A204.1 (cell line): Measurements from ENCODE around the gene GHRHR.

Source experiments
- FAIRE-seq: peaks from 2 replicates; lab custom pipeline; 2012; peaks lifted over from hg19 to GRCh38; lab: Jason Lieb, UNC

Gene GHRHR

DNA sequence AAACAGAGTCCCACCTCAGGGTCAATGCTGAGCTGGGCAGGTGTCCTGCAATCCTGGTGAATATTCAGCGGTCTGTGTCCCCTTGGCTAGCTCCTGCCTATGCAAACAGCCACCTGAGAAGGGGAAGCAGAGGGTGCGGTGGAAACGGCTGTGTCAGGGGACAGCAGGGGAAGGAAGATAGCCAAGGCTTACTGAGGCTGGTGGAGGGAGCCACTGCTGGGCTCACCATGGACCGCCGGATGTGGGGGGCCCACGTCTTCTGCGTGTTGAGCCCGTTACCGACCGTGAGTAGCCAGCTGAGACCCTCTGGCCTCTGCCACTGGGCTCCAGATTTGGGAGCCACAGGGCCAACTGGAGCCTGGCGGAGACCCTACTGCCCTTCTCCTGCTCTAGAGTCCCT lies at the start of gene GHRHR:
Gene GHRHR (plus strand): TSS at position 112 of the 400 bp plus-strand sequence. CDS start 116 bp downstream, at position 228.
- FAIRE-seq, result no peak

DNA sequence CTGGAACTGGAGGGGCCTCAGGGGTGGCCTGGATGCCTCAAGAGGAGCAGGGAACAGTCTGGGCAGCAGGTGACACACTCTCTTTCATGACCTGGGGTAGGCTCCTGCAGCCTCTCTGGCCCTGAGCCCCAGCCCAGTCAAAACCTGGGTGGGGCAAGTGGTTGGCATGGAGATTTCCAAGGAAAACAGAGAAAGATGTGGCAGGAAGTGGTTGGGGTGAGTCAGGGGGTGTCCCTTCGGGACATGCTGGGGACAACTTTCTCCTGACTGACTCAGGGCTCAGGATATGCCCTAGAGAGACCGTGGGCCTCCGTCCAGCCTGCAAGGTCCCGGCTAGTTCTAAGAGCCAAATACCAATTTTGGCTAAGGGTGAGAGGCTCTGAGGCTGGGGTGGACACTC lies 49.2 kb upstream of the GHRHR start:
- no peak for FAIRE-seq

DNA sequence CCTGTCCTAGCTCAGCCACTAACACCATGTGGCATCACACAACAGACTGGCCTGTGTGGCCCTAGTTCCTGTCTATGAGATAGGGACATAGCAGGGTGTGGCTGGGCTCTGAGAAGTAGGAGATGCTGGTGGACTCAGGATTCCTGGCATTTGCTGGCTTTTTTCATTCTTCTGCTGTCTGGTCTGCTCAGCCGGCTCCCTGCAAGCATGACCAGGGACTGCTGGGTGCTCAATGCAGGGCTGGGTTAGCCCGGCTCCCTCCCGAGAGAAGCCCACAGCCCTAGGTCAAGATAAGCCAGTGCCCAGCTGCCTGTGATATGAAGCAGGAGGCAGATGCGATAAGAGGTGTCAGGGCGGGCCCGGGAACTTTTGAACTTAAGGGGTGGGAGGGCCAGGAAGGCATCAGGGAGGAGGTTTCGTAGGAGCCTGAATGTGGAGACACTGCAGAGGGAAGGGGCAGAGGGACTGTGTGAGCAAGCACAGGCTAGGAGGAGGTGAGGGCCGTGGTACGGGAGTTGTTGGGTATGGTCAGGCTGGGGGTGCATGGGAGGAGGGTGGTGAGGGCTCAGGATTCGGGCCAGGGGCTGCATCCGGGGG lies 48.6 kb upstream of the GHRHR start:
- no peak for FAIRE-seq

DNA sequence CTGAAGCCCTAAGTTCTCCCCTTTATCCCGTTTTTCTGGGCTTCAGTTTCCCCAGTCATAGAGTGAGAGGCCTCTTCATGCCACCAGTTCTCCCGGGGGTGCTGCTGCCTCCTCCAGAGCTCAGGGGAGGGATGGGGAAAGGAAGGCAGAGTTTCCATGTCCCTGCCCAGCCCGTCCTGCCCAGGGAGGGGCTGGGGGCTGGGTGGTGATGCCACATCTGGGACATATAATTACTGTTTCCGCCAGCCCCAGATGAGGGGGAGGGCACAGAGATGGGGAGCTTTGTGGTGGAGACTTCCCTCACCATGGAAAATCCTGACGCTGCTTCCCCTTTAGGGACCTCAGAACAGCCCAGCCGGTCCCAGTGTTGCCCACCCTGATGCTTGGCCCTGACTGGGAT lies 48.0 kb upstream of the GHRHR start:
- FAIRE-seq, result no peak

DNA sequence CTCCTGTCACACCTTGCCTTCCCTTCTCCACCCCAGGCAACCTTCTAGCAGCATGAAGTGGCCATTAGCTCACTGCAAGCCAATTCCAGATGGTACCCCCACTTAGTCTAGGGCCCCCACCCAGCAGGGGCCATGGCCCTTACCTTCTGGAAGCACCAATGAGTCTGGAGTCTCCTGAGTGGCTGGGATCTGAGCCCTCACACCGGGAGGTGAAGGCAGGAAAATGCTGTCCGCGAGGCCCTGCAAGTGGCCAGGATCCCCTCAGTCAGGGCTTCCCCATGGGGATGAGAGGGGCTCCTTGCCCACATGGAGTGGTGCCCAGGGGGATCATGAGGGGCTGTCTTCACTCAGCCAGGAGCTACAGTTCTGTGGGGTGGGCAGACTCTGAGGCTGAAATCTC lies 47.5 kb upstream of the GHRHR start:
- no peak for FAIRE-seq

DNA sequence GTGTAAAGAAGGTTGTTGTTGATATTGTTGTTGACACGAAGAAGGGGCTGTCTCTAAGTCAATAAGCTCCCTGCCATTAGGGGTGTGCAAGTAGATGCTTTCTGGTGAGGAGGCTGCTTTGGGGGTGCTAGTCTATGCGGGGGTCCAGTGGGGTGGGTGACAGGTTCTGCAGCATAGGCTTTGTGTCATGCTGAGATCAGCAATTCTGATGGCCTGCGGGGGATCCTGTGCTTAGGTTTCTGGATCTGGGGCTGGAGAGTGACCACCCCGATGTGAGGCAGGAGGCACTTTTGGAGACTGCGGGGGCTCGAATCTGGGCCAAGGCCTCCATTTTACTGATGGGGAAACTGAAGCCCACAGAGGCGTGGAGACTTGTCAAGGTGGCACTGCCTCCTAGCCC lies 47.0 kb upstream of the GHRHR start:
- FAIRE-seq, result no peak

DNA sequence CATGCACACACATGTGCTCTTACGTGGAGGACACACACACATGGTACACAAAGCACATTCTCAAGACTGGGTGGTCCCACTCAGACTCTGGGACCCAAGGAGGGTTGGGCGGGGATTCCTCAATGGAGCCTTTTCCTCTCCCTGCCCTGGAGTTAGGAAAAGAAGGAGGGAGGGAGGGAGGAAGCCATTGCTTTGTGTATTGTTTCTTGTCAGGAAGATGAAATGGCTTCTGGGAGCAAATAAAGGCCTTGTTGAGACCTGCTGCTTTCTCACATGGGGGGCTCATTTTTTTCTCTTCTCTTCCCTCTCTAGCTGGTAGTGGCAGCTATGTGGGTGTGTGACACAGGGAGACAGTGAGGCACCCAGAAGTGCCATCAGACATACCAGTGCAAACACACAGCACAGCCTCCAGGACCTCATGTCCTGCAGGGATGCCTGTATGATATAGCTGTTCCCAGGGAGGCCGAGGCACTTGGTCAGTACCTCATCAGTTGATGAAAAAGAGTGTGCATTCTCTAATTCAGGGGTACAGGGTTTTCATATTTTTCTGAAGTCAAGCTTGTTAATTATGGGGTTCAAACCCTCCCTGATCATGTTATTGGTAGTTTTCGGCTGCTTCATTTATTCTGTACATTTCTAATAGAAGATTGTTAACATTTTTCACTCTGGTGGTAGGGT lies 46.4 kb upstream of the GHRHR start:
- no peak for FAIRE-seq

DNA sequence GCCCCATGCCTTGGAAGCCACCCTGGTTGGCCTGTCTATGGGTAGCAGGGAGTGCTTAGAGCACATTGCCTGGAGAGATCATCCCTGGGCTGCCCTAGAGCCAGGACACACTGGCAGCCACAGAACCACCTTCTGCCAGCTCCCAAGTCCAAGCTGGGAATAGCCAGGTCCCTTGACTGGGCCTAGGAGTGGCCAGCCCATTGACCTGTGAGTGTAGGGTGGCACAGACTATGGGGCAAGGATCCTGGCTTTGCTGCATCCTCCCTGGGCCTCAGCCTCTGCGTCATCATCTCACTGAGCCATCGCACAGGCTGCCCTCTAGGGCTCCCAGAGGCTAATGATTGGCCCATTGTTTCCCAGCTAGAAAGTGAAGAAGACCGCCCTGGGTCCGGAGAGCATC lies 45.1 kb upstream of the GHRHR start:
- no peak for FAIRE-seq

DNA sequence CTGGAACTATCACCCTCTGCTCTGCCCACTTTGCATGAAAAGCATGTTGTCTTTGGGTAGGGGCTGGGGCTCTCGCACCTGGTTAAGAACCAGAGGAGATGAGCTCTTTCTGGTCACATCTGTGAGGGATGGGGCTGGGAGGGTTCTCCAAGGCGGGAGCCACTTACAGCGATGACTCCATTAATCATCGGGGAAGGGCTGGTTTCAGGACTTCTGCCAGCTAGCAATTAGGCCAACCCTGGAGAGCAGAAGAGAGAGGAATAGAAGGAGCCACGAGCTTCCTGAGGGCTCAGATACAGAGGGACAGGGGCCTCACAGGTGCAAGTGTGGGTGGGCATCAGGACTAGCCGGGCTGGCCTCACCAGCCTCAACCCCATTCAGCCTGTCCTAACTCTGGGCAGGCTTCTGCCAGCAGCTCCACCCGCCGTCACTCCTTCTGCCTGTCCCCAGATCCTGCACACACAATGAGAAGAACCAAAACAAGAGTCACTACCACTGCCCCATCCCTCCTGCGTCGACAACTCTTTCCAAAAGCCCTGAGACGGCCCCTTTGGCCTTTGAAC lies 43.7 kb upstream of the GHRHR start:
- no peak for FAIRE-seq

DNA sequence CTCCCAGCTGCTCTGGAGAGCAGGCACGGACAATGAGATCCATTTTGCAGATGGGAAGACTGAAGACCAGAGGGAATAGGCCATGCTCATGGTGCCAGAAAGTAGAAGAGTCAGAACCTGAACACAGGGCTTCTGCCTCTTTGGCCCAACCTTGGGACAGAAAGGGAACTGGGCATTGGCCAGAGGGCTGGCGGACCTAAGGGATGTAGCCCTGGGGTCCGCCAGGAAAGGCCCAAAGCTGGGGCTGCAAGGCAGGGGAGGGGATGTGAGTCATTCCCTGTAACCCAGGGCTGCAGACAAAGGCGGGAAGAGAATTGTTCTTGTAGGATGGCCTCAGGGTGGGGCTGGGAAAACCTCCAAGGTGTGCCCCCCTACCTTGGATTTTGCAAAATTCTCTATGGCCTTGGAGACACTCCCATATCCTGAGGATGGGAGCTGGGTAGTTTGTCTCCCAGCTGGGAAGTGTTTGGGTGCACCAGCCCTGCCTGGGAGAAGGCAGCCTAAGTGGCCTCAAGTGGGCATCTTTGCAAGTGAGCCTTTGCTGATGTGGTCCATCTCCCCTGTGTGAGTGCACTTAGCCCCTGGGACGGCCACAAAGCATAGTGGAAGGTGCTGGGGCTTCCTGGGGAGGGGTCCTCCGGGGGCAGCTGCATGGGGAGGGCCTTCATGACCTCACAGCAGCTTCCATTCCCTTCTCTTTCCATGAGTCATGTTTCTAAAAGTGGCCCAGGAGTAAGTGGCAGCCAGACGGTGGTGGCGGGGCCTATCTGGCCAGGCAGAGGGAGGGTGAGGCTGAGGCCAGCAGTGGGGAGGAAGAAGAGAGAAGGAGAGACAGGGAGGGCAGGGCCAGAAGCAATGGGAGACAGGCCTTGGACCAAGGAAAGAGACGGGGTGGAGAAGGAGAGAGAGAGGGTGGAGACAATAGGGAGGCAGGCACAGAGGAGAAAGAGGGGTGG lies 42.9 kb upstream of the GHRHR start:
- FAIRE-seq, result no peak

DNA sequence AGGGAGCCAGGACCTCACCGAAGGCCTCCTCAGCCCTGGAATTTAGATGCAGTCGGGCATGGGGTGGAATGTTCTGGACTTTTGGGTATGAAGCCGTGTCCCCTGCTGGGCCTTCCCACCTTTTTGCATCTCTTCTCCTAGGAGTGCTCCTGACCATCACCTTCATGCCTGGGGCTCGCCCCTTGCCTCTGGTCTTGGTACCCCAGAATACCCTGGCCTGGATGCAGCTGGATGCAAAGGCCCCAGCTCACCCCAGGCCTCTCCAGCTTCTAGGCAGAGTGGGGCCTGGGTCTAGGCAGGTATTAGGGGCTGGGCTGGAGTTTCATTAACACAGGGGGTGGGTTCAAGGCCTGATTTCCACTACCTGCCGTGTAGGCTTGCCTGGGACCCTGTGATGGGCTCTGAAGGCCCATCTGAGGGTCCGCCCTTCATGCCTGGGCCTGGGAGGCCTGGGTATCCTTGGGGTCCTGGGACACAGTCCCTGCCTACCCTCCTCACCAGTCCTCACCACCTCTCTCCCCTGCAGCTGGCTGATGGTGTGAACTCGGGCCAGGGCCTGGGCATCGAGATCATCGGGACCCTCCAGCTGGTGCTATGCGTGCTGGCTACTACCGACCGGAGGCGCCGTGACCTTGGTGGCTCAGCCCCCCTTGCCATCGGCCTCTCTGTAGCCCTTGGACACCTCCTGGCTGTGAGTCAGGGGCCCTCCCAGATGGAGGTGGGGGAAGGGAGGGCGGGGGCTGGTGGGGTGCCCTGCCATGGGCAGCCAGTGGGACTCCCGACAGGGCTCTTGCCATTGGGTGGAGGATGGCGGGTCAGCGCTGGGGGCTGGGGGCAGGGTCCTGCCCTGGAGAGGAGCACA lies 42.0 kb upstream of the GHRHR start:
- FAIRE-seq, result no peak

DNA sequence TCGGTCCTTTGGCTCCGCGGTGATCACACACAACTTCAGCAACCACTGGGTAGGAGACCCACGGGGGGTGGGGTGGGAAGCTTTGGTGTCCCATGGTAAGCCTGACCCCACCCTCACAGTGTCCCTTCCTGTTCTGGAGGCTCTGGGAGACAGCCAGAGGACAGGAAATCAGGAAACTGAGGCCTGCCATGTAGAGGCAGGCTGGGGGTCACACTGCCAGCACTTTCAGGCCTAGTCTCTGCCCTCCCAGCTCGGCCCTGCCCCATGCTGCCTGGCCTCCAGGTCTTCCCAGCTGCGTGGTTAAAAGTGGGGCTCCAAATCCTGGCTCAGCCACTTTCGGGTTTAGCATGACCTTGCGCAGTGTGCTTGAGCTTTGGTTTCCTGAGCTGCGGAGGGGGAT lies 41.2 kb upstream of the GHRHR start:
- no peak for FAIRE-seq

DNA sequence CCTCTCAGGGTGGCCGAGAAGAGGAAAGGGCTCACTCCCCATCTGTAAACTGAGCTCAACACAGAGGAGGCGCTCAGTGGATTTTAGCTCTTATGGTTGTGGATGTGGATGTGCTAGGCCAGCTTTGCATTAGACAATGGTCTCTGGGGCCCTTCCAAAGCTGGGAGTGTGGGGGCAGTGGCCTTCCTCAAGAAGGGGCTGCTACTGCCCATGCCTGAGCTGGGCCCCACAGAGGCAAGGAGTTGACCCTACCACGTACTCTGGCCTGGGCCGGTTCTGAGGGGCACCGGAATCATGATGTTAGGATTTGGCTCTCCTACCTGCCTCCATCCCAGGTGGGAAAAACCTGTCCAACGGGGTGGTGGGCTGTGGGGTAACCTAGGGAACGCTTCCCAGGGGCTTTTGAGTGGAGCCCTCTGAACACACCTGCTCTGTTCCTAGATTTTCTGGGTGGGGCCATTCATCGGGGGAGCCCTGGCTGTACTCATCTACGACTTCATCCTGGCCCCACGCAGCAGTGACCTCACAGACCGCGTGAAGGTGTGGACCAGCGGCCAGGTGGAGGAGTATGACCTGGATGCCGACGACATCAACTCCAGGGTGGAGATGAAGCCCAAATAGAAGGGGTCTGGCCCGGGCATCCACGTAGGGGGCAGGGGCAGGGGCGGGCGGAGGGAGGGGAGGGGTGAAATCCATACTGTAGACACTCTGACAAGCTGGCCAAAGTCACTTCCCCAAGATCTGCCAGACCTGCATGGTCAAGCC lies 40.6 kb upstream of the GHRHR start:
- no peak for FAIRE-seq

DNA sequence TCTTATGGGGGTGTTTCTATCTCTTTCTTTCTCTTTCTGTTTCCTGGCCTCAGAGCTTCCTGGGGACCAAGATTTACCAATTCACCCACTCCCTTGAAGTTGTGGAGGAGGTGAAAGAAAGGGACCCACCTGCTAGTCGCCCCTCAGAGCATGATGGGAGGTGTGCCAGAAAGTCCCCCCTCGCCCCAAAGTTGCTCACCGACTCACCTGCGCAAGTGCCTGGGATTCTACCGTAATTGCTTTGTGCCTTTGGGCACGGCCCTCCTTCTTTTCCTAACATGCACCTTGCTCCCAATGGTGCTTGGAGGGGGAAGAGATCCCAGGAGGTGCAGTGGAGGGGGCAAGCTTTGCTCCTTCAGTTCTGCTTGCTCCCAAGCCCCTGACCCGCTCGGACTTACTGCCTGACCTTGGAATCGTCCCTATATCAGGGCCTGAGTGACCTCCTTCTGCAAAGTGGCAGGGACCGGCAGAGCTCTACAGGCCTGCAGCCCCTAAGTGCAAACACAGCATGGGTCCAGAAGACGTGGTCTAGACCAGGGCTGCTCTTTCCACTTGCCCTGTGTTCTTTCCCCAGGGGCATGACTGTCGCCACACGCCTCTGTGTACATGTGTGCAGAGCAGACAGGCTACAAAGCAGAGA lies 39.9 kb upstream of the GHRHR start:
- FAIRE-seq, result no peak

DNA sequence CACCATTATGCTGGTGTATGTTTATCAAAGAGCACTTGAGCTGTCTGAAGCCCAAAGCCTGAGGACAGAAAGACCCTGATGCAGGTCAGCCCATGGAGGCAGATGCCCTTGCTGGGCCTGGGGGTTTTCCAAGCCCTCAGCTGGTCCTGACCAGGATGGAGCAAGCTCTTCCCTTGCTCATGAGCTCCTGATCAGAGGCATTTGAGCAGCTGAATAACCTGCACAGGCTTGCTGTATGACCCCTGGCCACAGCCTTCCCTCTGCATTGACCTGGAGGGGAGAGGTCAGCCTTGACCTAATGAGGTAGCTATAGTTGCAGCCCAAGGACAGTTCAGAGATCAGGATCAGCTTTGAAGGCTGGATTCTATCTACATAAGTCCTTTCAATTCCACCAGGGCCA lies 39.1 kb upstream of the GHRHR start:
- no peak for FAIRE-seq

DNA sequence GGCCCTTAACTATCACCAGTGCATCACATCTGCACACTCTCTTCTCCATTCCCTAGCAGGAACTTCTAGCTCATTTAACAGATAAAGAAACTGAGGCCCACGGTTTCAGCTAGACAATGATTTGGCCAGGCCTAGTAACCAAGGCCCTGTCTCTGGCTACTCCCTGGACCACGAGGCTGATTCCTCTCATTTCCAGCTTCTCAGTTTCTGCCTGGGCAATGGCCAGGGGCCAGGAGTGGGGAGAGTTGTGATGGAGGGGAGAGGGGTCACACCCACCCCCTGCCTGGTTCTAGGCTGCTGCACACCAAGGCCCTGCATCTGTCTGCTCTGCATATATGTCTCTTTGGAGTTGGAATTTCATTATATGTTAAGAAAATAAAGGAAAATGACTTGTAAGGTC lies 38.6 kb upstream of the GHRHR start:
- no peak for FAIRE-seq

DNA sequence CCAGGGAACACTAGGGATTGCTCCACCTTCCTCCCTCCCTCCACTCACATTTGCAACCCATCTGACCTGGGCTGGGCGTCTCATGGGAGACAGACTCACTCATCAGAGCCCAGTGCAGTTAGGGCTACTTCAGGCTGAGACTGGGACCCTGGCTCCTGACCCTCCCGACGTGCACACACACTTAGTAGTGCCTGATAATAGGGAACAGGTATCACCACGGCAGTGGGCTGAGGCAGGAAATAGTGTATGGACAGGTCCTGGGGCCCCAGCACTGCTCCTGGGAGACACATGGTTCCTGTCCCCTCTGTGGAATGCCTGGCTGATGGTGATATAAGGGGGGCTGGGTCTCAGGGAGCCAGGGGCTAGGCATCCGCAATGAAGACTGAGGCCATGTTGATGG lies 37.8 kb upstream of the GHRHR start:
- FAIRE-seq, result no peak

DNA sequence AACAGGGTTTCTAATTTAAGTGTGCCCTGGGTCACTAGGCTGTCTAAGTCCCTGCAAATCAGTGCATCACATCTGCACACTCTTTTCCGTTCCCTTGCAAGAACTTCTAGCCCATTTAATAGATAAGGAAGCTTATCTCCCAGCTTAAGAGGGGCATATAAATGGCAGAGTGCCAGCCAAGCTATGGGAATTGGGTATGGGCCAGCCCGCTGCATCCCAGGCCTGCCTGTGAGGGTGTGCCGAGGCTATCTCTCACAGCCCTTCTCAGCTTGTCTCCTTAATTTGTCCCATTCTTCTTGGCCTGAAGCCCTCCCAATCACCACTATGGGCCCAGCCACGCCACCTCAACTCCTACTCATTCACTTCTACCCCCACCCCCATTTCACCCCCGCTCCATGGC lies 37.4 kb upstream of the GHRHR start:
- no peak for FAIRE-seq

DNA sequence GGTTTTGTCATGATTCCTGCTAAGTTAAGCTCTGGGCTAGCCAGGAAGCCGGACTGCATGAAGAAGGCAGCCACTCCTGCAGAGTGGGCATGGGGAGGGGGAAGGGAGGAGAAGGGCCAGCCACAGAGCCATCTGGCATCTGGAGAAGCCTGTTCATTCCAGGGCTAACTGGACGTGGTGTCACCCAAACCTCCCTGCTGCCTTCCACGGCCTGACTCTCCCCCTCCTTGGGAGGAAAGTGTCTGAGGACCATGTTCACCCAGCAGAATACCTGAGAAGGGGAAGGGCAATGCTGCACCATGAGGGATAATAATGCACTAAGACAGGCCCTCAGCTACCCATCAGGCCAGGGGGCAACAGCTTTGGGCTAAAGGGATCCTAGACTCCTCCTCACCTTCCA lies 36.7 kb upstream of the GHRHR start:
- no peak for FAIRE-seq

DNA sequence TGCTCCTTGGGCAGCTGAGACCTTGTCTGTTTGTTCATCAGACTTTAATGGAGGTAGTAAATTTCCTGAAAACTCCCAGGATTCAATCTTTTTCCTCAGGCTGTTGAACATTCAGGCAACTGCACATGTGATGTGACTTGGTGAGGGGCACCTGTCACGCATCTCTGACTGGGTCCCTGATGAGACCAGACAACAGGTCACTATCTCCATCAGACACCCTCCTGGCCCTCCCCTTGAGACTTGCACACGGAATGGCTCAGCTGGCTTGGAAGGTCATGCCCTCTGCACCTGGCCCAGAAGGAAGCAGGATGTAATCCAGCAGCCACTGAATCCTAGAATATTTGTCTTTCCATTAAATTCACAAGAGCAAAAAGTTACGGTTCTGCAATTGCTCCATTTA lies 36.2 kb upstream of the GHRHR start:
- no peak for FAIRE-seq
